ENCODE measurements around the gene CACNA2D4.

The CACNA2D4 gene

GRCh38 chr12:1810201-1810930 is 108.1 kb downstream of the CACNA2D4 start:
- Histone ChIP-seq H3K4me3 (ENCODE audit: low read depth, low read length) (no peak overlapping the region), H3K4me1 (no peaks in the 10 kb centered on the region), H3K36me3 (no peaks in the 10 kb centered on the region), H3K9me3 (no peaks in the 10 kb centered on the region), H3K27me3 (no peaks in the 10 kb centered on the region)
- DNase-seq = no peak
- TF ChIP-seq, protein P1, sequence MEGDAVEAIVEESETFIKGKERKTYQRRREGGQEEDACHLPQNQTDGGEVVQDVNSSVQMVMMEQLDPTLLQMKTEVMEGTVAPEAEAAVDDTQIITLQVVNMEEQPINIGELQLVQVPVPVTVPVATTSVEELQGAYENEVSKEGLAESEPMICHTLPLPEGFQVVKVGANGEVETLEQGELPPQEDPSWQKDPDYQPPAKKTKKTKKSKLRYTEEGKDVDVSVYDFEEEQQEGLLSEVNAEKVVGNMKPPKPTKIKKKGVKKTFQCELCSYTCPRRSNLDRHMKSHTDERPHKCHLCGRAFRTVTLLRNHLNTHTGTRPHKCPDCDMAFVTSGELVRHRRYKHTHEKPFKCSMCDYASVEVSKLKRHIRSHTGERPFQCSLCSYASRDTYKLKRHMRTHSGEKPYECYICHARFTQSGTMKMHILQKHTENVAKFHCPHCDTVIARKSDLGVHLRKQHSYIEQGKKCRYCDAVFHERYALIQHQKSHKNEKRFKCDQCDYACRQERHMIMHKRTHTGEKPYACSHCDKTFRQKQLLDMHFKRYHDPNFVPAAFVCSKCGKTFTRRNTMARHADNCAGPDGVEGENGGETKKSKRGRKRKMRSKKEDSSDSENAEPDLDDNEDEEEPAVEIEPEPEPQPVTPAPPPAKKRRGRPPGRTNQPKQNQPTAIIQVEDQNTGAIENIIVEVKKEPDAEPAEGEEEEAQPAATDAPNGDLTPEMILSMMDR (IDR thresholded peaks at IDR 0.05; ENCODE audit: low read depth, low read length) = no peak

- Histone ChIP-seq H3K9me3 (no peaks in the 10 kb centered on the region), H3K4me1 (no peaks in the 10 kb centered on the region; the same call in 1 of the 2 replicates), H3K27me3 (no peaks in the 10 kb centered on the region), H3K4me3 (ENCODE audit: low read depth, low read length) (no peak overlapping the region), H3K36me3 (no peaks in the 10 kb centered on the region)
- TF ChIP-seq, protein P1 (IDR thresholded peaks at IDR 0.05; ENCODE audit: low read depth, low read length) = no peak
- DNase-seq = no peak
Observed at GRCh38 chr12:1809591-1810190, 108.8 kb downstream of the CACNA2D4 start.

DNA sequence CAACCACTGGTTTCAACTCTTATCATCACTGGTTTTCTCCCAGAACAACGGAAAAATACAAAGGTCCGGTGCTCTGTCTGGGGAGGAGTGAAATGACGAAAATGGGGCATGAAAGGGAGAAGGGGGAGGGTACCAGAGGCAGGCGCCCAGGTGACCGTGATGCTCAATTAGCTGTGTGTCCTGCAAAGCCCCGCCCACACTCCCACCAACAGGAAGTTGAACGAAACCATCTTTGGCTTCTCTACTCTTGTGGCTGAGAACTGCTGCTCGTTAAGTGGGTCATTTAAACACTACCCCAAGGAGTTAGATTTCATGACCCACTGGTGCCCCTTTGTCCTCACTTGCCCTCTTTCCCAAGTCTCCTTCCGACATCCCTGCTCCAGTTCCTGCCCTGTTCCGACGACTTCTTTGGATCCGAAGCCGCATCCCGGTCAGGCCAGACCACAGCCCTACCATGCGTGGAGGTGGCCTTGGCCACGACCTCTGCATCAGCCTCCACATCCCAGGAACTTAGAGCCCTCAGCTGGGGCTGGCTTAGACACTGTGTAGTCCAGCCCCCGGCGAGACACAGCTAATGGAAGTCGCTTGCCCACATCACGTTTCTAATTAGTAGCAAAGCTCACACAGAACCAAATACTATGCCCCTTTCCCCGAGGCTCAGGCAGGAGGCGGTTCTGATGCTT is 109.5 kb downstream of the CACNA2D4 start:
- DNase-seq = no peak
- TF ChIP-seq, protein P1 (IDR thresholded peaks at IDR 0.05; ENCODE audit: low read depth, low read length) = no peak
- H3K27me3 ChIP-seq = no peaks in the 10 kb centered on the region
- no peaks in the 10 kb centered on the region; the same call in 1 of the 2 replicates for H3K4me1 ChIP-seq
- no peaks in the 10 kb centered on the region for H3K9me3 ChIP-seq
- H3K4me3 ChIP-seq (ENCODE audit: low read depth, low read length) = no peak overlapping the region
- no peaks in the 10 kb centered on the region for H3K36me3 ChIP-seq

- Histone ChIP-seq H3K9me3 (no peaks in the 10 kb centered on the region), H3K36me3 (no peaks in the 10 kb centered on the region), H3K27me3 (no peaks in the 10 kb centered on the region), H3K4me3 (ENCODE audit: low read depth, low read length) (no peak overlapping the region), H3K4me1 (no peaks in the 10 kb centered on the region; the same call in 1 of the 2 replicates)
- no peak for DNase-seq
- TF ChIP-seq, protein P1 (IDR thresholded peaks at IDR 0.05; ENCODE audit: low read depth, low read length) = no peak
Observed at GRCh38 chr12:1808036-1808797, 110.2 kb downstream of the CACNA2D4 start.

GRCh38 chr12:1807087-1807860 is 111.2 kb downstream of the CACNA2D4 start:
- Histone ChIP-seq H3K9me3 (no peaks in the 10 kb centered on the region), H3K27me3 (no peaks in the 10 kb centered on the region), H3K4me3 (ENCODE audit: low read depth, low read length) (no peak overlapping the region), H3K36me3 (no peaks in the 10 kb centered on the region), H3K4me1 (no peaks in the 10 kb centered on the region; the same call in 1 of the 2 replicates)
- TF ChIP-seq, protein P1 (IDR thresholded peaks at IDR 0.05; ENCODE audit: low read depth, low read length) = no peak
- no peak for DNase-seq

Measured in BE2C (cell line).